IPS-20b (cell line): ENCODE measurements around the gene KRT39.

Experiments
- H3K27ac ChIP-seq: one replicate; pipeline ENCODE4 v1.5.1; 2013; ENCODE audit warnings: low read length
- H3K27me3 ChIP-seq: 2 replicates; pipeline ENCODE4 v1.6.1; 2013; ENCODE audit warnings: mild to moderate bottlenecking, low read length, inconsistent platforms; ENCODE audit not compliant: insufficient read depth
- H3K36me3 ChIP-seq: 2 replicates; pipeline ENCODE4 v1.6.1; 2013; ENCODE audit warnings: low read depth, mild to moderate bottlenecking, inconsistent platforms, low read length, moderate library complexity; ENCODE audit not compliant: insufficient read depth
- H3K4me1 ChIP-seq: 2 replicates; pipeline ENCODE4 v1.6.1; 2013; ENCODE audit warnings: mild to moderate bottlenecking, control low read depth, inconsistent platforms, low read length, moderate library complexity; ENCODE audit not compliant: insufficient read depth
- H3K4me3 ChIP-seq: 2 replicates; pipeline ENCODE4 v1.5.1; 2013; ENCODE audit warnings: mild to moderate bottlenecking, low read length, inconsistent platforms
- H3K9ac ChIP-seq: 2 replicates; pipeline ENCODE4 v1.6.1; 2013; ENCODE audit warnings: low read depth, mild to moderate bottlenecking, inconsistent platforms, low read length, moderate library complexity
- H3K9me3 ChIP-seq: 2 replicates; pipeline ENCODE4 v1.6.1; 2013; ENCODE audit warnings: mild to moderate bottlenecking, low read depth, low read length, inconsistent platforms; ENCODE audit not compliant: insufficient read depth

KRT39 gene

DNA sequence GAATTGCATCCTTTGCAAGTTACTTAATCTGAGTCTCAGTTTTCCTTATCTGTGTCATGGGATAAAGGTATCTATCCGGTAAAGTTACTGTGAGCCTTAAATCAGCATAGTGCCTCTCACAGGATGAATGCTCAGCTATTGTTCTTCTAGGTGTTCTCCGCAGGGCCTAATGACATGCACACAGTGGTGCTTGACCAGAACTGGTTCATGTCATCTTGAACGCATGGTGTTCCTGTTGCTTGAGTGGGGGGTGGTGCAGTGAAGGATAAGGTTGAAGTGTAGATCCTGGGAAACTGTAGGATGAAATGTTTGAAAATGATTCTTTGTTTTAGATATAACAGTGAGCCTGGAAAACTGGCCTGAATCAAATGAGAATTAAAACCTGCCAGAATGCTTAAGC is 13.4 kb upstream of the KRT39 start:
- Histone ChIP-seq H3K9me3 (no peaks in the 10 kb centered on the region), H3K27me3 (no peaks in the 10 kb centered on the region), H3K27ac (no peak overlapping the region), H3K4me3 (no peak overlapping the region), H3K9ac (no peak overlapping the region), H3K4me1 (no peaks in the 10 kb centered on the region; the same call in 1 of the 2 replicates), H3K36me3 (no peaks in the 10 kb centered on the region)

DNA sequence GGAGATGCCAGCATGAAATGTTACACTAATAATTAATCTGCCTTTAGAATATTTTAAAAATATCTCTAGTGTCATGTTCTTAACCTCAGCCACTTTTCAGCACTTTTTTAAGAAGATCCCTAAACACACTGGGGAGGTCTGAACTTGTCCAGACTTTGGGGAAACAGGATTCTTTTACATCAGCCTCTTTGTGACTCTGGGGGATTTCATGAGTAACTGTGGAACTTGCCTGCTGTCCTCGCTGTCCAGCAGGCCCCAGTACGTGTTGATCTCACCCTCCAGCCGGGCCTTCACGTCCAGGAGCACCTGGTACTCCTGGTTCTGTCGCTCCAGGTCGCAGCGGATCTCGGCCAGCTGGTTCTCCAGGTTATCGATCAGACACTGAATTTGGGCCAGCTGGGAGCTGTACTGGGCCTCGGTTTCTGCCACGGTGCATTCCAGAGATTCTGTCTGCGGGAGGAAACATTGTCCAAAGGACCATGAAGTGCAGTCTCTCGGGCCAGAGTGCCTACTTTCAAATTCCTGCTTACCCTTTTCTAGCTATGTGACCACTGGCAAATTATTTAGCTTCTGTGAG is 11.9 kb upstream of the KRT39 start:
- H3K4me3 ChIP-seq = no peak overlapping the region
- H3K27me3 ChIP-seq = no peaks in the 10 kb centered on the region
- H3K4me1 ChIP-seq = no peaks in the 10 kb centered on the region; the same call in 1 of the 2 replicates
- no peak overlapping the region for H3K27ac ChIP-seq
- no peak overlapping the region for H3K9ac ChIP-seq
- H3K36me3 ChIP-seq = no peaks in the 10 kb centered on the region
- no peaks in the 10 kb centered on the region for H3K9me3 ChIP-seq

DNA sequence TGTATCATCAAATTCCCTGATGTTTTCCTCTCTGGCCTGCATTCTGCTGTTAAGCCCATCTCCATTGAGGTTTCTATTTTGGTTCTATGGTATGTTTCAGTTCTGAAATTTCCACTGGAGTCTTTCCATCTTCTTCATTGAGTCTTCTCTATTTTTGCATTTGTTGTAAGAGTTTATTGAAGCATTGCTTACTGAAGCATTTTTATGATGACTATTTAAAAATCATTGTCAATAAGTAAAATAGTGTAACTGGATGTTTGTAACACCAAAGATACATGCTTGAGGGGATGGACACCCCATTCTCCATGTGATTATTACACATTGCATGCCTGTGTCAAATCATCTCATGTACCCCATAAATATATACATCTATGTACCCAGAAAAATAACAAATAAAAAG is 8.8 kb upstream of the KRT39 start:
- Histone ChIP-seq H3K27ac (no peak overlapping the region), H3K4me1 (no peaks in the 10 kb centered on the region; the same call in 1 of the 2 replicates), H3K9me3 (no peaks in the 10 kb centered on the region), H3K9ac (no peak overlapping the region), H3K36me3 (no peaks in the 10 kb centered on the region), H3K4me3 (no peak overlapping the region), H3K27me3 (no peaks in the 10 kb centered on the region)

DNA sequence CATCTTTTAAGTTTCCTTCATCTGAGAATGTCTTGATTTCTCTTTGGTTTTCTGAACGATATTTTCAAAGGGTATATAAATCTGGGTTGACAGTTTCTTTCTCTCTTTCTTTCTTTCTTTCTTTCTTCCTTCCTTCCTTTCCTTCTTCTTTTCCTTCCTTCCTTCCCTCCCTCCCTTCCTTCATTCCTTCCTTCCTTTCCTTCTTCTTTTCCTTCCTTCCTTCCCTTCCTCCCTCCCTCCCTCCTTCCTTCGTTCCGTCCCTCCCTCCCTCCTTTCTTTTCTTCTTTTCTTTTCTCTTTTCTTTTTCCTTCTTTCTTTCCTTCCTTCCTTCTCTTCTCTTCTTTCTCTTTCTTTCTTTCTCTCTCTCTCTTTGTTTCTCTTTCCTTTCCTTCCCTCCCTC is 7.6 kb upstream of the KRT39 start:
- Histone ChIP-seq H3K4me1 (no peaks in the 10 kb centered on the region), H3K27ac (no peak overlapping the region), H3K4me3 (no peak overlapping the region), H3K27me3 (no peaks in the 10 kb centered on the region), H3K9ac (no peak overlapping the region), H3K36me3 (no peaks in the 10 kb centered on the region), H3K9me3 (no peaks in the 10 kb centered on the region)

DNA sequence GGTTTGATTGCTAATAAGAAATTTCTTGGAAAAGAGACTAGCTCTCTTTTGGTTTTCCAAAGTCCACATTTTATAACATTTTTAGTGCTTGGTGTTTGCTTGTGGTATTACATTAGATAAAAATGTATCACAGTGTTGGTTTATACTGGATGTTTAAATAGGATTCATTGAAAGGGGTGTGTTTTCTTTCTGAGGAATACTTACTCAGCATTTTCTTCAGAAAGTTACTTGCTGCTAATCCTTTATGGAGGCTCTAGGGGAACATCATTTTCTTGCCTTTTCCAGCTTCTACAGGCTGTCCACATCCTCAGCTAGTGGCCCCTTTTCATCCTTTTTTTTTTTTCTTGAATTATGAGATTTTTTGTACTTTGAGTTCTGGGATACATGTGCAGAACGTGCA is 834 bp upstream of the KRT39 start:
- no peak overlapping the region for H3K4me3 ChIP-seq
- H3K27ac ChIP-seq = no peak overlapping the region
- no peaks in the 10 kb centered on the region for H3K27me3 ChIP-seq
- H3K9me3 ChIP-seq = no peaks in the 10 kb centered on the region
- H3K36me3 ChIP-seq = no peaks in the 10 kb centered on the region
- H3K9ac ChIP-seq = no peak overlapping the region
- H3K4me1 ChIP-seq = no peaks in the 10 kb centered on the region

DNA sequence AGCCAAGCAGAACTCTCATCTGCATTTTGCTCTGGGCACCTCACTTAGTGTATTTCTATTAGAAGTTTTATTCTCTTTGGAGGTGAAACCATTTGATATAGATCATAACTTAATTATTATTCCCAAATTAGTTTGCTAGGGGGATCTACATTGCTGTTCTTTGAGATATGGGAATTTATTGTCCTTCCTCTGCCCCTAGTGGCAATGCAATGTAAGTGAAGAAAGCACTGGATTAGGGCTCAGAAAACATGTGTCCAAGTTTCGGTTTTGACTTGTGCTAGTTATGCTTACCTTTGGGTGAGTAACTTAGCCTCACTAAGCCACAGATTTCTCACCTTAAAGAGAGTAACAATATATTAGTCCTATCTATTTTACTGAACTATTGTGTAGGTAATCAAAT is 2.9 kb downstream of the KRT39 start:
- H3K9ac ChIP-seq = no peak overlapping the region
- no peak overlapping the region for H3K4me3 ChIP-seq
- H3K36me3 ChIP-seq = no peaks in the 10 kb centered on the region
- no peaks in the 10 kb centered on the region for H3K27me3 ChIP-seq
- H3K4me1 ChIP-seq = no peaks in the 10 kb centered on the region
- no peak overlapping the region for H3K27ac ChIP-seq
- H3K9me3 ChIP-seq = no peaks in the 10 kb centered on the region

DNA sequence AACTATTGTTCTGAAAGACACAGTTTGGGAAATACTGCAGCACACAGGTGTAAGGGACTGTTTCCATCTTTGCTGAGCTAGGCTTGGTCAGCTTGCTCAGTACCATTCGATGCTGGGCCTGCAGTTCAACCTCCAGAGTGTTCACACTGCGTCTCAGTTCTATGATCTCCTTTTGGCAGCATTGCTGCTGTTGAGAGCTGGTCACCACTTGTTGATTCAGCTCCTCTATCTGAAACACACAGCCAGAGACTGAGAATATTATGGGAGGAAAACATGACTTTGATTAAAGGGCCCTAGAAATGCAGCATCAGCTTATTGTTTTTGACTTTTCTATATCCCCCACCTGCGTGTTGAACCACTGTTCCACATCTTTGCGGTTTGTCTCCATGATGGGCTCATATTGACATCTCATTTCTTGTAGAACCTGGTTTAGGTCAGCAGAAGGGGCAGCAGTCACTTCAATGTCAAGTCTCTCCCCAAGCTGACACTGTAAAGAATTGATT is 4.6 kb downstream of the KRT39 start:
- Histone ChIP-seq H3K9me3 (no peaks in the 10 kb centered on the region), H3K4me1 (peaks cover 10% of the 10 kb centered on the region), H3K36me3 (no peaks in the 10 kb centered on the region), H3K27me3 (no peaks in the 10 kb centered on the region), H3K27ac (no peak overlapping the region), H3K9ac (no peak overlapping the region), H3K4me3 (no peak overlapping the region)

DNA sequence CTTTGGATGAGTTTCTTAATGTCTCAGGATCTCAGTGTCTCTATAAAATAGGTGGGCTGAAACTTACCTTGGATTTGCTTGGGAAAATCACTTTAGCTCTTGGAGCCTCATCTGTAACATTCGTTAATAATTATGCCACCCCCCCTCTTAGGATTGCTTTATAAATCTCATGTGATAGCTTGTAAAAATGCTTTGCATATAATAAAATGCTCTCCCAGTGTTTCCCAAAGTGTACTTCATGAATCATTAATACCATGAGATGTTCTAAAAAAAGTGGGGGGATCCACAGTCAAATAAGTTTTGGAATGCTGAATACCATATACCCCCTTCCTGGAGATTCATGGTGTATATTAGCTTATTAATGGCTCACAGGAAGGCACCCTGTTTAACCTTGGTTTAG is 5.2 kb downstream of the KRT39 start:
- no peaks in the 10 kb centered on the region for H3K9me3 ChIP-seq
- no peak overlapping the region for H3K9ac ChIP-seq
- H3K27me3 ChIP-seq = no peaks in the 10 kb centered on the region
- H3K36me3 ChIP-seq = no peaks in the 10 kb centered on the region
- no peak overlapping the region for H3K27ac ChIP-seq
- peaks cover 14% of the 10 kb centered on the region for H3K4me1 ChIP-seq
- H3K4me3 ChIP-seq = no peak overlapping the region

DNA sequence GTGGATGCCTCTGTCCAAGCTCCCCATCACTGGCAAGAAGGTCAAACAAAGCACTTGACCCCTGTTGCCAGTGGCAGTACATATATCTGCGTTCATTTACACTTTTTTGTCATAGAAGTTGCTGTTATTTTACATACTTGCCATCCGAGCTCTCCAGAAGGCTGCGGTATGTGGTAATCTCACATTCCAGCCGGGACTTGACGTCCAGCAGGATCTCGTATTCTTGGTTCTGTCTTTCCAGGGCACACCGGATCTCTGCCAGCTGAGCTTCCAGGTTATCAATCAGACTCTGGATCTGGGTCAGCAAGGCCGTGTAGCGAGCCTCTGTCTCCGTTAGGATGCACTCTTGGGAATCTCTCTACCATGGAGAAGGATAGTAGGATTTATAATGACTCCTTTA is 6.6 kb downstream of the KRT39 start:
- H3K36me3 ChIP-seq = no peaks in the 10 kb centered on the region
- no peaks in the 10 kb centered on the region for H3K27me3 ChIP-seq
- peaks cover 15% of the 10 kb centered on the region for H3K4me1 ChIP-seq
- no peak overlapping the region for H3K27ac ChIP-seq
- no peaks in the 10 kb centered on the region for H3K9me3 ChIP-seq
- no peak overlapping the region for H3K9ac ChIP-seq
- no peak overlapping the region for H3K4me3 ChIP-seq

DNA sequence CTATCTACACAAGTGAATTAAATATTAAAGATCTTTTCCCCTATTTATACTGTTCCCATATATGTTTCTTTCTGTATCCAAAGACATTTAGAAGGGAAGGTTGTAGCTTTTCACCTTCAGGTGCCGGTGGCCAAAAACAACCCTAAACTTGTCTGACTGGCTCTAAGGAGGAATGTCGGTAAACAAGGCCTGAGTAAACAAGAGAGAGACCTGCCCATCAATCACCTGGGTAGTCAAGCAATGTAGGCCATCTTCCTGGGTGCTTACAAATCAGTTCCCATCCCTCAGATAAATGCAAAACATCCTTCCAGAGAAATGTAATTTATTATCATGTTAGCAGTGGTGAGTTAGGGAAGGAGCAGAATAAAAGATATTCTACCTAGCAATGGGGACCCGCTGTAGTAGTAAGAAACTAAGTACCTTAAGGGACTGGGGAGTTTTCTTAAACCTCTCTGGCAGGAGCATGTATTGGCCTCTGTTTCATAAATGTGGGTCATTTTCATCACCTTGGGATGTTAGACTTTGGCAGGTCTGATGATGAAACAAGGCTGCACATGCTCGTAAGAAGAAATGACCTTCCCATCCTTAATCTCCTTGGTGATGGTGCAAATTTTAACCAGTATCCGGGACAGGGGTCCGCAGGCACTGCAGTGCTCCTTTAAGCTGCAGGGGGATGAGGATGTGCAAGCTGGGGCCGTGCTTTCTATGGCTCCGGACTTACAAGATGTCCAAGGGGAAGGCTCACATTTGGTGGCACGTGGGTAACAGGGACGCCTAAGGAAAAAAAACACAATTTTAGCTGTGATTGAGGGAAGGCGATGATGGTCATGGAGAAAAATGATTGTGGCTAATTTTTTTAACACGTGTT is 8.4 kb downstream of the KRT39 start:
- no peak overlapping the region for H3K27ac ChIP-seq
- H3K36me3 ChIP-seq = no peaks in the 10 kb centered on the region
- H3K9me3 ChIP-seq = no peaks in the 10 kb centered on the region
- H3K27me3 ChIP-seq = no peaks in the 10 kb centered on the region
- no peak overlapping the region for H3K4me3 ChIP-seq
- H3K9ac ChIP-seq = no peak overlapping the region
- peaks cover 15% of the 10 kb centered on the region for H3K4me1 ChIP-seq

DNA sequence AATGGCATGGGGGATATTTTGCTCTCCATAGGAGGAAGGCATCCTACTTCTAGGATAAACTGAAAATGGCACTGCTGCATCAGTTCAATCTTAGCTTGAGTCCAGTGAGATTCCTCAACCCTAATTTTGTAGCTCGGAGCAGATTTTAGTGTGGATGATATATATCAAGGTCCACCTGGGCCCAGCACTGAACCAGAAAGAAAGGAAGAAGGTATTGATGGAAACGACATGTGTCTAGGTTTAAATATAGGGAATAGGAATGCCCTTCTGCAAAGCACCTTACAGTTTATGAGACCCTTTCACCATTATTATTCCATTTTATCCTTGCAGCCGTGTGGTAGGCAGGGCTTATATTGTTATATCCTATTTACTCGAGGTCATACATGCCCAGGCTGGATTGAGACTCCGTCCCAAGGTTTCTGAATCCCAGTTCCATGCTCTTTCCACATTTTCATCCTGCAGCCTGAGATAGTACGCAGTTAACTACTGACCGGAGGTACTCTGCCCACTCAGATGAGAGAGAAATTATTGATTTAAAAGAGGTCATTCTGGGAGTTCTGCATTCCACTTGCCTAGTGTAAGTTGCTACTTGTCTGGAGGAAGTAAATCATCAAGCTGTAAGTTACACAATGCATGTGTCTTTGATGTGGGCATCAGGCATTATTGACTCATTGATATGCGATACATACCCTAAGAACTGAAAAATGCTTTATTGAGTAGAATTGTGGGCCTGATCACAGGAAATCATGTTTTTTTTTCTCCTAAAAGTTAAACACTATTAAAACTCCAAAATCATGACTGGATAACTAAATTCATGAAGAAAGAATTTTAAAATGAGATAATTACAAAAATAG is 10.1 kb downstream of the KRT39 start:
- Histone ChIP-seq H3K4me3 (no peak overlapping the region), H3K9ac (no peak overlapping the region), H3K27me3 (no peaks in the 10 kb centered on the region), H3K27ac (no peak overlapping the region), H3K9me3 (no peaks in the 10 kb centered on the region), H3K4me1 (peaks cover 15% of the 10 kb centered on the region), H3K36me3 (no peaks in the 10 kb centered on the region)
